CD8-positive, alpha-beta memory T cell (primary cell): ENCODE measurements around the gene CXCL12. TPM values are rescaled to one million over a fixed set of nuclear protein-coding genes. Genes with fewer than 3 reads are reported as not detected.

Source experiments
- CTCF ChIA-PET: fragments of 350-600 bp; sonication (Branson Sonifier 250); formaldehyde crosslinking; loops from one replicate; lab custom pipeline; 2021; ENCODE audit warnings: antibody characterized with exemption; lab: Charles Lee
- POLR2A ChIA-PET: fragments of 350-600 bp; sonication (Branson Sonifier 250); formaldehyde crosslinking; loops from one replicate; lab custom pipeline; 2021; ENCODE audit warnings: antibody characterized with exemption; lab: Charles Lee
- DNase-seq, 5 donors: peaks; one replicate each; pipeline versions ENCODE4 v3.0.0 to v3.0.0-alpha.2; 2020 to 2022; ENCODE audit warnings: mixed read lengths in 1 of 5
- H3K27ac ChIP-seq: one replicate; pipeline ENCODE4 v1.7.0; 2013; ENCODE audit warnings: low read depth, mild to moderate bottlenecking, low read length, moderate library complexity
- H3K27me3 ChIP-seq: 2 replicates; pipeline ENCODE4 v1.7.0; 2013; ENCODE audit warnings: low read length, mild to moderate bottlenecking; ENCODE audit not compliant: insufficient read depth, poor library complexity, severe bottlenecking
- H3K36me3 ChIP-seq: 2 replicates; pipeline ENCODE4 v1.7.0; 2013; ENCODE audit warnings: mild to moderate bottlenecking, low read length, moderate library complexity; ENCODE audit not compliant: insufficient read depth
- H3K4me1 ChIP-seq: 2 replicates; pipeline ENCODE4 v1.7.0; 2013; ENCODE audit warnings: mild to moderate bottlenecking, low read length, moderate library complexity; ENCODE audit not compliant: insufficient read depth
- H3K4me3 ChIP-seq: 2 replicates; pipeline ENCODE4 v1.7.0; 2013; ENCODE audit warnings: mild to moderate bottlenecking, low read length
- H3K9me3 ChIP-seq: 2 replicates; pipeline ENCODE4 v1.7.0; 2013; ENCODE audit warnings: mild to moderate bottlenecking, low read length
- H3K27ac Mint-ChIP-seq, 8 donors: one replicate each; pipeline ENCODE4 v1.8.0; 2020 to 2021; ENCODE audit warnings: mixed read lengths in 8 of 8, mild to moderate bottlenecking in 6 of 8, inconsistent platforms in 3 of 8, moderate library complexity in 3 of 8
- H3K27me3 Mint-ChIP-seq, 2 donors: one replicate each; pipeline ENCODE4 v1.8.0; 2020 to 2021; ENCODE audit warnings: mixed read lengths in 2 of 2, mild to moderate bottlenecking in 1 of 2, moderate library complexity in 1 of 2
- H3K36me3 Mint-ChIP-seq, 3 donors: one replicate each; pipeline ENCODE4 v1.8.0; 2020 to 2021; ENCODE audit warnings: mixed read lengths in 3 of 3, inconsistent platforms in 1 of 3, mild to moderate bottlenecking in 1 of 3
- H3K4me1 Mint-ChIP-seq, 3 donors: one replicate each; pipeline ENCODE4 v1.8.0; 2020 to 2021; ENCODE audit warnings: mixed read lengths in 3 of 3, inconsistent platforms in 1 of 3, mild to moderate bottlenecking in 1 of 3
- H3K4me3 Mint-ChIP-seq, 7 donors: one replicate each; pipeline ENCODE4 v1.8.0; 2020 to 2021; ENCODE audit warnings: mixed read lengths in 7 of 7, mild to moderate bottlenecking in 6 of 7, moderate library complexity in 4 of 7, inconsistent platforms in 2 of 7
- H3K9me3 Mint-ChIP-seq, 5 donors: one replicate each; pipeline ENCODE4 v1.8.0; 2020 to 2022; ENCODE audit warnings: mixed read lengths in 5 of 5, mild to moderate bottlenecking in 3 of 5, moderate library complexity in 2 of 5, inconsistent platforms in 1 of 5
- polyA plus RNA-seq: library from polyadenylated mRNA; unstranded; fragments of 300-500 nt; fragmentation: Illumina TruSeq; gene quantifications from one replicate; pipeline ENCODE4 v1.2.3, GENCODE V29; 2021
- total RNA-seq, 2 experiments: library from RNA; stranded (reverse); gene quantifications; one replicate each; pipeline ENCODE4 v1.2.3, GENCODE V29; 2021

Gene CXCL12
- total and polyA plus RNA-seq, 3 experiments from 2014 or later, result not detected

GRCh38 chr10:44397476-44398225 lies 12.8 kb upstream of the CXCL12 start:
- H3K4me3 ChIP-seq, result no peak overlapping the region
- H3K4me1 Mint-ChIP-seq, result no peaks in the 10 kb centered on the region
- no peaks in the 10 kb centered on the region for H3K9me3 ChIP-seq
- H3K36me3 Mint-ChIP-seq, result no peaks in the 10 kb centered on the region
- no peaks in the 10 kb centered on the region for H3K27me3 ChIP-seq
- DNase-seq, result no peak
- ChIA-PET CTCF (interaction anchor here (1.6 kb wide), 1 partner anchor 727 kb away, joined by 3 read pairs; no protein-coding TSS in a partner anchor), POLR2A (no interaction called here)
- no peak overlapping the region for H3K27ac ChIP-seq
- H3K4me3 Mint-ChIP-seq, result no peak overlapping the region
- H3K27me3 Mint-ChIP-seq, result peaks cover 19 to 20% of the 10 kb centered on the region in 2 donors
- peaks cover 0 to 1% (median 0%) of the 10 kb centered on the region in 5 donors for H3K9me3 Mint-ChIP-seq
- H3K36me3 ChIP-seq, result no peaks in the 10 kb centered on the region
- H3K4me1 ChIP-seq, result no peaks in the 10 kb centered on the region
- no peak overlapping the region for H3K27ac Mint-ChIP-seq

- Histone ChIP-seq H3K27ac (no peak overlapping the region), H3K27me3 (no peaks in the 10 kb centered on the region), H3K9me3 (no peaks in the 10 kb centered on the region), H3K36me3 (no peaks in the 10 kb centered on the region), H3K4me3 (no peak overlapping the region), H3K4me1 (no peaks in the 10 kb centered on the region)
- DNase-seq, result no peak
- H3K27me3 Mint-ChIP-seq, result peaks cover 19 to 27% of the 10 kb centered on the region in 2 donors
- no peaks in the 10 kb centered on the region for H3K36me3 Mint-ChIP-seq
- H3K4me1 Mint-ChIP-seq, result no peaks in the 10 kb centered on the region
- CTCF ChIA-PET, result interaction anchor here (1.6 kb wide), 1 partner anchor 726 kb away, joined by 3 read pairs; no protein-coding TSS in a partner anchor
- no peak overlapping the region for H3K27ac Mint-ChIP-seq
- peaks cover 0 to 1% (median 0%) of the 10 kb centered on the region in 5 donors for H3K9me3 Mint-ChIP-seq
- POLR2A ChIA-PET, result no interaction called here
- peak overlapping the region in 1 of 7 donors; percentile 36 for H3K4me3 Mint-ChIP-seq
These were observed 11.8 kb upstream of the CXCL12 start for GRCh38 chr10:44396671-44397191.

GRCh38 chr10:44395902-44396670 lies 11.2 kb upstream of the CXCL12 start:
- no peak overlapping the region for H3K27ac Mint-ChIP-seq
- CTCF ChIA-PET, result interaction anchor here (1.6 kb wide), 1 partner anchor 725 kb away, joined by 3 read pairs; no protein-coding TSS in a partner anchor

GRCh38 chr10:44395396-44395795 lies 10.5 kb upstream of the CXCL12 start:
- peaks cover 0 to 1% (median 0%) of the 10 kb centered on the region in 5 donors for H3K9me3 Mint-ChIP-seq
- no peak overlapping the region for H3K27ac Mint-ChIP-seq
- Histone ChIP-seq H3K27me3 (no peaks in the 10 kb centered on the region), H3K4me1 (no peaks in the 10 kb centered on the region), H3K4me3 (no peak overlapping the region), H3K27ac (no peak overlapping the region), H3K36me3 (no peaks in the 10 kb centered on the region), H3K9me3 (no peaks in the 10 kb centered on the region)
- H3K27me3 Mint-ChIP-seq, result peaks cover 19 to 34% of the 10 kb centered on the region in 2 donors
- no peak for DNase-seq
- no peaks in the 10 kb centered on the region for H3K4me1 Mint-ChIP-seq
- POLR2A ChIA-PET, result no interaction called here
- CTCF ChIA-PET, result no interaction called here
- H3K36me3 Mint-ChIP-seq, result no peaks in the 10 kb centered on the region
- no peak overlapping the region for H3K4me3 Mint-ChIP-seq

More at GRCh38 chr10:44395902-44396670, 11.2 kb upstream of the CXCL12 start:
- Mint-ChIP-seq H3K27me3 (peaks cover 19 to 30% of the 10 kb centered on the region in 2 donors), H3K9me3 (peaks cover 0 to 1% (median 0%) of the 10 kb centered on the region in 5 donors), H3K4me1 (no peaks in the 10 kb centered on the region), H3K4me3 (no peak overlapping the region), H3K36me3 (no peaks in the 10 kb centered on the region)
- no peak for DNase-seq
- POLR2A ChIA-PET, result no interaction called here
- no peak overlapping the region for H3K4me3 ChIP-seq
- H3K27me3 ChIP-seq, result no peaks in the 10 kb centered on the region
- no peaks in the 10 kb centered on the region for H3K36me3 ChIP-seq
- no peaks in the 10 kb centered on the region for H3K4me1 ChIP-seq
- H3K27ac ChIP-seq, result no peak overlapping the region
- H3K9me3 ChIP-seq, result no peaks in the 10 kb centered on the region

- H3K9me3 ChIP-seq, result no peaks in the 10 kb centered on the region
- no peak overlapping the region for H3K4me3 Mint-ChIP-seq
- no peaks in the 10 kb centered on the region for H3K4me1 ChIP-seq
- DNase-seq, result no peak
- H3K36me3 ChIP-seq, result no peaks in the 10 kb centered on the region
- peaks cover 18 to 34% of the 10 kb centered on the region in 2 donors for H3K27me3 Mint-ChIP-seq
- H3K9me3 Mint-ChIP-seq, result peaks cover 0 to 1% (median 0%) of the 10 kb centered on the region in 5 donors
- CTCF ChIA-PET, result no interaction called here
- H3K36me3 Mint-ChIP-seq, result no peaks in the 10 kb centered on the region
- no peak overlapping the region for H3K27ac ChIP-seq
- no peak overlapping the region for H3K4me3 ChIP-seq
- no peaks in the 10 kb centered on the region for H3K4me1 Mint-ChIP-seq
- no peak overlapping the region for H3K27ac Mint-ChIP-seq
- POLR2A ChIA-PET, result no interaction called here
- H3K27me3 ChIP-seq, result no peaks in the 10 kb centered on the region
These were observed 9.9 kb upstream of the CXCL12 start for GRCh38 chr10:44394696-44395381.

GRCh38 chr10:44393834-44394547 lies 9.1 kb upstream of the CXCL12 start:
- Histone ChIP-seq H3K27ac (no peak overlapping the region), H3K9me3 (no peaks in the 10 kb centered on the region), H3K27me3 (peaks cover 2% of the 10 kb centered on the region), H3K4me1 (no peaks in the 10 kb centered on the region), H3K4me3 (no peak overlapping the region), H3K36me3 (no peaks in the 10 kb centered on the region)
- Mint-ChIP-seq H3K9me3 (peaks cover 0 to 1% (median 0%) of the 10 kb centered on the region in 5 donors), H3K36me3 (no peaks in the 10 kb centered on the region), H3K4me1 (no peaks in the 10 kb centered on the region), H3K27ac (no peak overlapping the region), H3K27me3 (peaks cover 18 to 34% of the 10 kb centered on the region in 2 donors), H3K4me3 (no peak overlapping the region)
- CTCF ChIA-PET, result no interaction called here
- DNase-seq, result no peak
- POLR2A ChIA-PET, result no interaction called here

- no peak overlapping the region for H3K27ac ChIP-seq
- CTCF ChIA-PET, result no interaction called here
- Mint-ChIP-seq H3K4me1 (no peaks in the 10 kb centered on the region), H3K27me3 (peaks cover 18 to 39% of the 10 kb centered on the region in 2 donors), H3K36me3 (no peaks in the 10 kb centered on the region), H3K27ac (no peak overlapping the region), H3K9me3 (peaks cover 0 to 1% (median 0%) of the 10 kb centered on the region in 5 donors), H3K4me3 (peak overlapping the region in 1 of 7 donors; percentile 3)
- H3K36me3 ChIP-seq, result no peaks in the 10 kb centered on the region
- DNase-seq, result no peak
- POLR2A ChIA-PET, result no interaction called here
- H3K27me3 ChIP-seq, result peaks cover 3% of the 10 kb centered on the region
- no peaks in the 10 kb centered on the region for H3K4me1 ChIP-seq
- no peak overlapping the region for H3K4me3 ChIP-seq
- H3K9me3 ChIP-seq, result no peaks in the 10 kb centered on the region
These were observed 8.2 kb upstream of the CXCL12 start for GRCh38 chr10:44393051-44393630.
